ENCODE measurements around the gene TTC27.

DNA sequence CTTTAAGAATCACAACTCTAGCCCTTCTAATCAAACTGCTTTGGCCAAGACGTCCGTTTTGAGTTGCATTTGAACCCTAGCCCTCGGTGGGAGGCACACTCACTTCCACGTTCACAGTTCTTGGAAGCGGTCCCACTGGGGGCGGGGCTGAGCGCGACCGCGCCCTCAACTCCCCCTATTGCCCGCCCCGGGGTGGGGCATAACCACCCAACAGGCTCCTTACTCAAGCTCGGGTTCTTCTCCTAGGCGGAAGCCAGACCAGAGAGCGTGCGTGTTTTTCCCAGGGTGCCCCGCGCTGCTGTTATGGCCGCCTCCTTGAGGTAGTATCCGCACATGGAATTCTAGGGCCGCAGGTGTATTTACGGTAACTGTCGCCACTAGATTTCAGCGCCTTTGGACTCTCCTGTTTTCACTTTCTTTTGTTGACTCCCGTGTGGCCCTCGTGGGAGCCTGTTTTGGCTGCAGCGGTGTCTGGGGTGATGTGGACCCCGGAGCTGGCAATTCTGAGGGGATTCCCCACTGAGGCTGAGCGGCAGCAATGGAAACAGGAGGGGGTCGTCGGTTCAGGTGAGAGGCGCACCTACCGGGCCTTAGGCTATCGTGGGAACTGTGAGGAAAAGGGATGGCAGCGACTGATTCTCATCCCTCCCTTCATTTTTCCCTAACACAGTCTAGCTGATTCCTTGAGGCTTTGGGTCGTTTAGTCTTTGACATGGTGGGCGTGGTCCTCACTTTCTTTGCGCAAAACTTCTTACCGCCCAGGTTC is at the start of gene TTC27:
- TF ChIP-seq, protein P1, sequence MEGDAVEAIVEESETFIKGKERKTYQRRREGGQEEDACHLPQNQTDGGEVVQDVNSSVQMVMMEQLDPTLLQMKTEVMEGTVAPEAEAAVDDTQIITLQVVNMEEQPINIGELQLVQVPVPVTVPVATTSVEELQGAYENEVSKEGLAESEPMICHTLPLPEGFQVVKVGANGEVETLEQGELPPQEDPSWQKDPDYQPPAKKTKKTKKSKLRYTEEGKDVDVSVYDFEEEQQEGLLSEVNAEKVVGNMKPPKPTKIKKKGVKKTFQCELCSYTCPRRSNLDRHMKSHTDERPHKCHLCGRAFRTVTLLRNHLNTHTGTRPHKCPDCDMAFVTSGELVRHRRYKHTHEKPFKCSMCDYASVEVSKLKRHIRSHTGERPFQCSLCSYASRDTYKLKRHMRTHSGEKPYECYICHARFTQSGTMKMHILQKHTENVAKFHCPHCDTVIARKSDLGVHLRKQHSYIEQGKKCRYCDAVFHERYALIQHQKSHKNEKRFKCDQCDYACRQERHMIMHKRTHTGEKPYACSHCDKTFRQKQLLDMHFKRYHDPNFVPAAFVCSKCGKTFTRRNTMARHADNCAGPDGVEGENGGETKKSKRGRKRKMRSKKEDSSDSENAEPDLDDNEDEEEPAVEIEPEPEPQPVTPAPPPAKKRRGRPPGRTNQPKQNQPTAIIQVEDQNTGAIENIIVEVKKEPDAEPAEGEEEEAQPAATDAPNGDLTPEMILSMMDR (IDR thresholded peaks at IDR 0.05), result no peak
- no peak for TF ChIP-seq POLR2A (IDR thresholded peaks at IDR 0.05)

Measured in uterus (tissue), 2 donors.